HepG2 (cell line): ENCODE results near the gene MROH2A. TPM values are rescaled to one million over a fixed set of nuclear protein-coding genes. Genes with fewer than 3 reads are reported as not detected.
A peak's percentile ranks its signal among the peaks of the same experiment; 100 is the strongest.

Experiments
- BCL3 ChIP-seq: sonication (generic); formaldehyde crosslinking; IDR thresholded peaks from 2 replicates; pipeline ENCODE4 v1.5.1; 2020; ENCODE audit warnings: mild to moderate bottlenecking, missing genetic modification reagents, moderate library complexity
- FOXA3 ChIP-seq: IDR thresholded peaks from 2 replicates; pipeline ENCODE4 v1.6.1; 2016; ENCODE audit warnings: missing genetic modification reagents, missing compliant biosample characterization
- HNRNPL ChIP-seq: fragments of 200-400 bp; formaldehyde crosslinking; IDR thresholded peaks from 2 replicates; pipeline ENCODE4 v1.6.1; 2017; ENCODE audit warnings: mild to moderate bottlenecking, low read depth, low read length
- HOXD1 ChIP-seq: sonication (generic); formaldehyde crosslinking; IDR thresholded peaks from 2 replicates; pipeline ENCODE4 v1.5.0; 2020; ENCODE audit warnings: missing genetic modification reagents
- KDM6A ChIP-seq: IDR thresholded peaks from 2 replicates; pipeline ENCODE4 v1.6.1; 2016; ENCODE audit warnings: low read depth
- KLF6 ChIP-seq: IDR thresholded peaks from 2 replicates; pipeline ENCODE4 v1.8.0; 2016; ENCODE audit warnings: missing biosample characterization, missing genetic modification reagents
- LCORL ChIP-seq, 2 experiments: fragments of 450-650 bp in 1 of 2; sonication (generic) in 1 of 2; formaldehyde crosslinking in 1 of 2; IDR thresholded peaks; 2 replicates each; pipeline versions ENCODE4 v1.5.0 to v1.6.1; 2017 to 2020; ENCODE audit warnings: antibody characterized with exemption in 1 of 2, missing genetic modification reagents in 1 of 2
- MIXL1 ChIP-seq: IDR thresholded peaks from 2 replicates; pipeline ENCODE4 v1.6.1; 2016
- RXRB ChIP-seq: IDR thresholded peaks from 2 replicates; pipeline ENCODE4 v1.6.1; 2016; ENCODE audit warnings: borderline replicate concordance, missing genetic modification reagents, missing compliant biosample characterization
- SMYD3 ChIP-seq: sonication (generic); formaldehyde crosslinking; IDR thresholded peaks from 2 replicates; pipeline ENCODE4 v1.8.1; 2023; ENCODE audit warnings: mild to moderate bottlenecking, missing genetic modification reagents
- STAG1 ChIP-seq: sonication (generic); formaldehyde crosslinking; IDR thresholded peaks from 2 replicates; pipeline ENCODE4 v1.4.0; 2020; ENCODE audit warnings: missing genetic modification reagents
- TCF7 ChIP-seq: sonication (generic); IDR thresholded peaks from 2 replicates; pipeline ENCODE4 v1.6.1; 2016; ENCODE audit warnings: antibody characterized with exemption, low read depth
- TIGD3 ChIP-seq: sonication (generic); formaldehyde crosslinking; IDR thresholded peaks from 2 replicates; pipeline ENCODE4 v1.5.1; 2020; ENCODE audit warnings: mild to moderate bottlenecking, missing genetic modification reagents, borderline replicate concordance
- ZIK1 ChIP-seq: sonication (generic); formaldehyde crosslinking; IDR thresholded peaks from 2 replicates; pipeline ENCODE4 v1.5.0; 2020; ENCODE audit warnings: mild to moderate bottlenecking, low read depth, missing genetic modification reagents, borderline replicate concordance
- ZNF10 ChIP-seq: sonication (generic); formaldehyde crosslinking; IDR thresholded peaks from 2 replicates; pipeline ENCODE4 v1.4.0; 2020; ENCODE audit warnings: mild to moderate bottlenecking, low read depth, missing genetic modification reagents, borderline replicate concordance
- ZNF317 ChIP-seq: sonication (generic); formaldehyde crosslinking; IDR thresholded peaks from 2 replicates; pipeline ENCODE4 v1.5.0; 2020; ENCODE audit warnings: mild to moderate bottlenecking, missing genetic modification reagents
- ZNF607 ChIP-seq: sonication (generic); formaldehyde crosslinking; IDR thresholded peaks from 2 replicates; pipeline ENCODE4 v1.5.1; 2020; ENCODE audit warnings: missing genetic modification reagents, mild to moderate bottlenecking, borderline replicate concordance
- ZNF766 ChIP-seq: sonication (generic); formaldehyde crosslinking; IDR thresholded peaks from 2 replicates; pipeline ENCODE4 v1.5.0; 2020; ENCODE audit warnings: missing genetic modification reagents, borderline replicate concordance
- ZNF775 ChIP-seq: sonication (generic); formaldehyde crosslinking; IDR thresholded peaks from 2 replicates; pipeline ENCODE4 v1.4.0; 2020; ENCODE audit warnings: missing genetic modification reagents, mild to moderate bottlenecking, moderate library complexity, borderline replicate concordance
- ZNF781 ChIP-seq: sonication (generic); formaldehyde crosslinking; IDR thresholded peaks from 2 replicates; pipeline ENCODE4 v1.5.1; 2020; ENCODE audit warnings: borderline replicate concordance, mild to moderate bottlenecking, missing genetic modification reagents; ENCODE audit errors: not compliant biosample characterization
- ZNF784 ChIP-seq: sonication (generic); formaldehyde crosslinking; IDR thresholded peaks from 2 replicates; pipeline ENCODE4 v1.5.1; 2020; ENCODE audit warnings: missing genetic modification reagents, mild to moderate bottlenecking, borderline replicate concordance
- polyA plus RNA-seq, 8 experiments: library from polyadenylated mRNA; depleted of rRNA in 3 of 8; stranded (reverse) in 7 of 8; unstranded in 1 of 8; fragments of >200 nt; fragmentation: Illumina TruSeq in 4 of 8; extraction: Trizol in 4 of 8; gene quantifications; 2 replicates each; pipeline versions ENCODE4 v1.2.1 to v1.2.3, GENCODE V29; 2011 to 2016; ENCODE audit warnings: low read depth in 4 of 8, missing spikeins in 1 of 8, mixed read lengths in 1 of 8; ENCODE audit not compliant: insufficient read depth in 1 of 8
- total RNA-seq, 5 experiments: library from RNA; depleted of rRNA; stranded (reverse); fragments of >200 nt; fragmentation: Illumina TruSeq; extraction: Trizol; gene quantifications; 2 replicates each; pipeline ENCODE4 v1.2.3, GENCODE V29; 2016; ENCODE audit warnings: low read depth in 1 of 5
- TF ChIP-seq, protein P1 (sequence below): sonication (generic); formaldehyde crosslinking; conservative IDR thresholded peaks from 2 replicates; pipeline ENCODE4 v1.4.0; 2020; ENCODE audit warnings: missing genetic modification reagents
- TF ChIP-seq, protein P2 (sequence below): IDR thresholded peaks from 2 replicates; pipeline ENCODE4 v1.6.1; 2016; ENCODE audit warnings: low read depth, control low read depth

Gene MROH2A
- total and polyA plus RNA-seq, 2 of the 13 experiments (the other 11 are each of a cell fraction or from before 2014, with no cell fraction given) = 0.03 to 0.04 TPM

DNA sequence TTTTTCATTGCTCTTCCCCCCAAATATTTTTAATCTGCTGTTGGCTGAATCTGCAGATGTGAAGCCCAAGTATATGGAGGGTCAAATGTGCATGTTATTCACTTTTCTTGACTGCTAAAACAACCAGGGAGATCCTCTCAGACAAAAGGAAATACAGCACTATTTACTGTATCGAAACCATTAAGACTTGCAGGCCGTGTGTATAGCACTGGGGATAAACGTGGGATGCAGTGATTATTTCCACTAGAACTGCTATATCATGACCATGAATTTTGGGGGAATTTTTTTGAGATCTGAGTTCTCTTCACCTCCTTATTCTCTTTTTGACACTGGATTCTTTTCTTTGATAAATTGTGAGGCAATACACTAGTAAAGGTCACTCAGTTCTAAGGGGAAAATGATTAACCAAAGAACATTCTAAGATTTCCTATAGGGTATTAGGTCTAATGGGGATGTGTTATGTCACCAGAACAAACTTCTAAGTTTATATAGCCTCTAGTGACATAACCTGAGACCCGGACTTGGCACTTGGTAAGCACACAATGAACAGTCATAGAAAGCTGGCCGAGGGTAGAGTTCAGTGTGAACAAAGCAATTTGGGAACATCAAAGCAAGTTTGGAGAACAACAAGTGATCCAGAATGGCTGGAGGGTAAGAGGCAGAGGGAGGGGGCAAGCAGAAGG, 32.9 kb upstream of the MROH2A start (continued):
- TF ChIP-seq KDM6A (peak; percentile 93), ZNF317 (peak; percentile 85), SMYD3 (CRISPR knock-in tag) (peak; percentile 86; the same call in 1 of the 2 replicates), MIXL1 (peak; percentile 92), HNRNPL (no peak), KLF6 (CRISPR knock-in tag) (peak; percentile 69; the same call in 1 of the 2 replicates), FOXA3 (CRISPR knock-in tag) (peak; percentile 97), TCF7 (peak; percentile 100), STAG1 (CRISPR knock-in tag) (no peak), RXRB (CRISPR knock-in tag) (peak; percentile 99), ZNF781 (peak; percentile 66), ZNF607 (CRISPR knock-in tag) (peak; percentile 81; the same call in 1 of the 2 replicates), ZIK1 (no peak), BCL3 (CRISPR knock-in tag) (peak; percentile 60; the same call in 1 of the 2 replicates), ZNF784 (CRISPR knock-in tag) (no peak), ZNF10 (CRISPR knock-in tag) (no peak), TIGD3 (0 out of 2 replicates have a peak, but pooled peaks have one; percentile 72), ZNF775 (CRISPR knock-in tag) (peak; percentile 98), HOXD1 (0 out of 2 replicates have a peak, but pooled peaks have one; percentile 72), ZNF766 (no peak), LCORL (IDR thresholded peaks at IDR 0.05) (peak; percentile 95), LCORL (CRISPR knock-in tag; IDR thresholded peaks at IDR 0.05) (peak; percentile 99)
- TF ChIP-seq, protein P1, sequence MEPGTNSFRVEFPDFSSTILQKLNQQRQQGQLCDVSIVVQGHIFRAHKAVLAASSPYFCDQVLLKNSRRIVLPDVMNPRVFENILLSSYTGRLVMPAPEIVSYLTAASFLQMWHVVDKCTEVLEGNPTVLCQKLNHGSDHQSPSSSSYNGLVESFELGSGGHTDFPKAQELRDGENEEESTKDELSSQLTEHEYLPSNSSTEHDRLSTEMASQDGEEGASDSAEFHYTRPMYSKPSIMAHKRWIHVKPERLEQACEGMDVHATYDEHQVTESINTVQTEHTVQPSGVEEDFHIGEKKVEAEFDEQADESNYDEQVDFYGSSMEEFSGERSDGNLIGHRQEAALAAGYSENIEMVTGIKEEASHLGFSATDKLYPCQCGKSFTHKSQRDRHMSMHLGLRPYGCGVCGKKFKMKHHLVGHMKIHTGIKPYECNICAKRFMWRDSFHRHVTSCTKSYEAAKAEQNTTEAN = peak; percentile 83
- TF ChIP-seq, protein P2, sequence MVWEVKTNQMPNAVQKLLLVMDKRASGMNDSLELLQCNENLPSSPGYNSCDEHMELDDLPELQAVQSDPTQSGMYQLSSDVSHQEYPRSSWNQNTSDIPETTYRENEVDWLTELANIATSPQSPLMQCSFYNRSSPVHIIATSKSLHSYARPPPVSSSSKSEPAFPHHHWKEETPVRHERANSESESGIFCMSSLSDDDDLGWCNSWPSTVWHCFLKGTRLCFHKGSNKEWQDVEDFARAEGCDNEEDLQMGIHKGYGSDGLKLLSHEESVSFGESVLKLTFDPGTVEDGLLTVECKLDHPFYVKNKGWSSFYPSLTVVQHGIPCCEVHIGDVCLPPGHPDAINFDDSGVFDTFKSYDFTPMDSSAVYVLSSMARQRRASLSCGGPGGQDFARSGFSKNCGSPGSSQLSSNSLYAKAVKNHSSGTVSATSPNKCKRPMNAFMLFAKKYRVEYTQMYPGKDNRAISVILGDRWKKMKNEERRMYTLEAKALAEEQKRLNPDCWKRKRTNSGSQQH = peak; percentile 83; the same call in 1 of the 2 replicates
